Endothelial cell of umbilical vein (primary cell): ENCODE measurements around the gene SRGN. TPM values are rescaled to one million over a fixed set of nuclear protein-coding genes. Genes with fewer than 3 reads are reported as not detected.

ENCODE experiments used
- BruUV-seq: library from RNA; stranded (reverse); fragments of 400-500 nt; replicated peaks from 2 replicates; lab custom pipeline; 2021; lab: Mats Ljungman, UMichigan
- CTCF ChIA-PET: fragments of 300-600, 350-600 bp; sonication (Branson Sonifier 250); formaldehyde crosslinking; loops from one replicate; lab custom pipeline; 2021; ENCODE audit warnings: antibody characterized with exemption, inconsistent platforms; lab: Charles Lee
- POLR2A ChIA-PET: fragments of 300-600, 350-600 bp; sonication (Branson Sonifier 250); formaldehyde crosslinking; loops from one replicate; lab custom pipeline; 2021; ENCODE audit warnings: antibody characterized with exemption, inconsistent platforms; lab: Charles Lee
- DNase-seq: peaks from one replicate; pipeline ENCODE4 v3.0.0-alpha.2; 2011; ENCODE audit warnings: low read depth, low spot score
- FAIRE-seq: peaks from 2 replicates; lab custom pipeline; 2011; peaks lifted over from hg19 to GRCh38; lab: Jason Lieb, UNC
- H2AFZ ChIP-seq: 2 replicates; pipeline ENCODE4 v1.6.0; 2012; ENCODE audit warnings: low read depth, low read length, control low read depth, inconsistent platforms
- H3K27ac ChIP-seq: 2 replicates; pipeline ENCODE4 v1.5.1; 2011; ENCODE audit warnings: low read depth, mild to moderate bottlenecking, control low read depth, low read length, moderate library complexity; ENCODE audit not compliant: insufficient read depth
- H3K27me3 ChIP-seq, 2 experiments: 2 replicates each; pipeline versions ENCODE4 v1.6.0 to v1.6.1; 2011; ENCODE audit warnings: low read length in 2 of 2, mixed read lengths in 1 of 2; ENCODE audit not compliant: control insufficient read depth in 2 of 2, insufficient read depth in 2 of 2
- H3K36me3 ChIP-seq, 2 experiments: 2 replicates in 1 of 2; 3 replicates in 1 of 2; pipeline ENCODE4 v1.5.1; 2011; ENCODE audit warnings: low read length in 2 of 2, mild to moderate bottlenecking in 1 of 2, moderate library complexity in 1 of 2; ENCODE audit not compliant: control insufficient read depth in 2 of 2, insufficient read depth in 2 of 2; ENCODE audit errors: extremely low read depth in 1 of 2
- H3K4me1 ChIP-seq: 3 replicates; pipeline ENCODE4 v1.5.1; 2011; ENCODE audit warnings: mild to moderate bottlenecking, low read length; ENCODE audit not compliant: control insufficient read depth, insufficient read depth; ENCODE audit errors: extremely low read depth
- H3K4me2 ChIP-seq: 2 replicates; pipeline ENCODE4 v1.6.1; 2011; ENCODE audit warnings: low read length, control low read depth, mixed read lengths; ENCODE audit not compliant: insufficient read depth
- H3K4me3 ChIP-seq, 3 experiments: fragments of 200-600 bp in 1 of 3; sonication (generic), shearing (Covaris generic) in 1 of 3; replicated peaks in 1 of 3; 2 replicates each; pipeline ENCODE4 v1.5.1; 2011 to 2016; ENCODE audit warnings: control low read depth in 3 of 3, low read length in 3 of 3, mild to moderate bottlenecking in 2 of 3, inconsistent platforms in 1 of 3, low read depth in 1 of 3, moderate library complexity in 1 of 3; ENCODE audit not compliant: insufficient read depth in 1 of 3
- H3K79me2 ChIP-seq: 2 replicates; pipeline ENCODE4 v1.6.0; 2012; ENCODE audit warnings: low read length, inconsistent platforms; ENCODE audit not compliant: control insufficient read depth, insufficient read depth
- H3K9ac ChIP-seq: replicated peaks from 2 replicates; pipeline ENCODE3; 2011; ENCODE audit warnings: low read length, control low read depth; ENCODE audit not compliant: insufficient read depth; ENCODE audit errors: extremely low read depth
- H3K9me1 ChIP-seq: replicated peaks from 3 replicates; pipeline ENCODE4 v1.6.0; 2011; ENCODE audit warnings: mild to moderate bottlenecking, low read length; ENCODE audit not compliant: control insufficient read depth, insufficient read depth; ENCODE audit errors: extremely low read depth
- H3K9me3 ChIP-seq: replicated peaks from 2 replicates; pipeline ENCODE4 v1.5.1; 2012; ENCODE audit warnings: low read length, inconsistent platforms; ENCODE audit not compliant: control insufficient read depth, insufficient read depth
- H4K20me1 ChIP-seq: replicated peaks from 2 replicates; pipeline ENCODE3; 2011; ENCODE audit warnings: mild to moderate bottlenecking, low read length; ENCODE audit not compliant: control insufficient read depth, insufficient read depth; ENCODE audit errors: extremely low read depth
- FOS ChIP-seq: IDR thresholded peaks from 2 replicates; pipeline ENCODE4 v1.6.1; 2011; ENCODE audit warnings: mild to moderate bottlenecking, low read length, moderate library complexity, borderline replicate concordance; ENCODE audit not compliant: insufficient read depth
- GATA2 ChIP-seq: IDR thresholded peaks from 2 replicates; pipeline ENCODE4 v1.7.0; 2011; ENCODE audit warnings: low read depth, mild to moderate bottlenecking, moderate library complexity, mixed read lengths, low read length; ENCODE audit not compliant: insufficient read length, insufficient read depth
- POLR2A ChIP-seq: IDR thresholded peaks from 2 replicates; pipeline ENCODE4 v1.6.1; 2012; ENCODE audit warnings: low read depth, mild to moderate bottlenecking, control low read depth, low read length
- POLR2AphosphoS5 ChIP-seq: IDR thresholded peaks from 2 replicates; pipeline ENCODE4 v1.6.1; 2012; ENCODE audit warnings: low read depth, mild to moderate bottlenecking, control low read depth, low read length, moderate library complexity; ENCODE audit not compliant: insufficient read depth
- dilution Hi-C: fragments of 300-500 bp; cut with MboI; formaldehyde crosslinking; loops from one replicate; pipeline ENCODE4 v1.15.0; 2019; ENCODE audit warnings: low sequenced_read_pairs; ENCODE audit not compliant: extremely low pct_ligation_motif_present
- intact Hi-C: fragments of 100-400 bp; cut with micrococcal nuclease; formaldehyde crosslinking; loops from one replicate; pipeline ENCODE4 v1.10.0; 2022
- polyA plus RNA-seq, 4 experiments: library from polyadenylated mRNA; depleted of rRNA in 3 of 4; stranded (reverse) in 3 of 4; unstranded in 1 of 4; fragments of >200 nt; gene quantifications; 2 replicates each; pipeline versions ENCODE4 v1.2.1 to v1.2.3, GENCODE V29; 2011 to 2012; ENCODE audit warnings: missing spikeins in 1 of 4
- total RNA-seq: library from RNA; stranded (reverse); gene quantifications from 2 replicates; pipeline ENCODE4 v1.2.3, GENCODE V29; 2021
- TF ChIP-seq, protein P1 (sequence below), 2 donors: IDR thresholded peaks; 1 replicate in 1 of 2; 2 replicates in 1 of 2; pipeline ENCODE4 v1.5.1; 2011; ENCODE audit warnings: low read length in 2 of 2, mild to moderate bottlenecking in 2 of 2, moderate library complexity in 2 of 2, control low read depth in 1 of 2, inconsistent platforms in 1 of 2, low read depth in 1 of 2; ENCODE audit not compliant: insufficient read depth in 1 of 2; ENCODE audit errors: extremely low read depth in 1 of 2

SRGN gene
- total and polyA plus RNA-seq, 2 donors (not counting 3 experiments of a cell fraction or from before 2014, with no cell fraction given), result 384 to 450 TPM

DNA sequence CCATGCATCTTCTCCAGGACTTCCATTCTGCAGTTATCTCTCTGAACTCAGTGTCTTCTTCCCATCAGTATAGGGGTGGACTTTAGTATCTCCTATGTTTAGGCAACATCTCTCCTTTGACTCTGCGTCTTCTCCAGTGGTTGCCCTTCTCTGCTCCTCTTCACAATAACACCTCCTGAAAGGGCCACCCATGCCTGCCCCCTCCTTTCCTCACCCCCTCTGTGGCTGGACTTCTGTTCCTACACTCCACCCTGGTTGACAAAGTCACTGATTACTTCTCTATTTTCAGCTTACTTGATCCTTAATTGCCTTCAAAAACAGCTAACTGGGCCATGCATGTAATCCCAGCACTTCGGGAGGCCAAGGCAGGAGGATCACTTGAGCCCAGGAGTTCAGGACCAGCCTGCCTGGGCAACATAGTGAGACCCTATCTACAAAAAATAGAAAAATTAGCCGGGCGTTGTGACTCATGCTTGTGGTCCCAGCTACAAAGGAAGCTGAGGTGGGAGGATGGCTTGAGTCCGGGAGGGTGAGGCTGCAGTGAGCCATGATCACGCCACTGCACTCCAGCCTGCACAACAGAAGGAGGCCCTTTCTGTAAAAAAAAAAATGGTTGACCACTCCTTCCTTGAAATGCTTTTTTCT lies 13.7 kb downstream of the SRGN start:
- intact Hi-C loops (loop anchor here (2.0 kb wide), 1 partner anchor 21 kb away; no protein-coding TSS in a partner anchor), dilution Hi-C loops (no loop called here)
- ChIA-PET CTCF (interaction anchor here (1.0 to 3.6 kb wide), 4 partner anchors 9 to 96 kb away, joined by 3 to 33 read pairs (median 4); partner anchors contain the start of gene VPS26A), POLR2A (no interaction called here)
- no TSS peak for BruUV-seq
- H3K4me1 ChIP-seq, result peaks cover 17% of the 10 kb centered on the region
- peaks cover 13 to 18% of the 10 kb centered on the region in 2 experiments for H3K36me3 ChIP-seq
- H3K27ac ChIP-seq, result peak overlapping the region; percentile 82
- H2AFZ ChIP-seq, result peak overlapping the region; percentile 15
- peak; percentile 46 for DNase-seq
- H3K79me2 ChIP-seq, result peaks cover 61% of the 10 kb centered on the region
- H3K9ac ChIP-seq, result peak overlapping the region; percentile 43
- no peaks in the 10 kb centered on the region for H4K20me1 ChIP-seq
- no peak overlapping the region for H3K4me3 ChIP-seq
- H3K4me2 ChIP-seq, result peak overlapping the region; percentile 73
- H3K27me3 ChIP-seq, result no peaks in the 10 kb centered on the region
- TF ChIP-seq POLR2A (no peak), POLR2AphosphoS5 (no peak), FOS (peak; percentile 71), GATA2 (no peak)
- TF ChIP-seq, protein P1, sequence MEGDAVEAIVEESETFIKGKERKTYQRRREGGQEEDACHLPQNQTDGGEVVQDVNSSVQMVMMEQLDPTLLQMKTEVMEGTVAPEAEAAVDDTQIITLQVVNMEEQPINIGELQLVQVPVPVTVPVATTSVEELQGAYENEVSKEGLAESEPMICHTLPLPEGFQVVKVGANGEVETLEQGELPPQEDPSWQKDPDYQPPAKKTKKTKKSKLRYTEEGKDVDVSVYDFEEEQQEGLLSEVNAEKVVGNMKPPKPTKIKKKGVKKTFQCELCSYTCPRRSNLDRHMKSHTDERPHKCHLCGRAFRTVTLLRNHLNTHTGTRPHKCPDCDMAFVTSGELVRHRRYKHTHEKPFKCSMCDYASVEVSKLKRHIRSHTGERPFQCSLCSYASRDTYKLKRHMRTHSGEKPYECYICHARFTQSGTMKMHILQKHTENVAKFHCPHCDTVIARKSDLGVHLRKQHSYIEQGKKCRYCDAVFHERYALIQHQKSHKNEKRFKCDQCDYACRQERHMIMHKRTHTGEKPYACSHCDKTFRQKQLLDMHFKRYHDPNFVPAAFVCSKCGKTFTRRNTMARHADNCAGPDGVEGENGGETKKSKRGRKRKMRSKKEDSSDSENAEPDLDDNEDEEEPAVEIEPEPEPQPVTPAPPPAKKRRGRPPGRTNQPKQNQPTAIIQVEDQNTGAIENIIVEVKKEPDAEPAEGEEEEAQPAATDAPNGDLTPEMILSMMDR (IDR thresholded peaks at IDR 0.05; ENCODE audit: extremely low read depth in 1 of 2, insufficient read depth in 1 of 2, low read depth in 1 of 2, low read length in 2 of 2), result no peak
- peak; percentile 89 for FAIRE-seq
- H3K9me1 ChIP-seq, result no peaks in the 10 kb centered on the region
- H3K9me3 ChIP-seq, result no peaks in the 10 kb centered on the region
